Hippocampal formation (tissue), 2 donors: ENCODE data around the gene OR10A3.

ENCODE experiments used
- DNase-seq, 2 donors: peaks; one replicate each; lab custom pipeline; 2025; lab: John Stamatoyannopoulos, UW

OR10A3 gene

GRCh38 chr11:7892059-7892699, 49.3 kb downstream of the OR10A3 start:
- no peak for DNase-seq

GRCh38 chr11:7890417-7891172, 50.9 kb downstream of the OR10A3 start:
- DNase-seq = no peak

- no peak for DNase-seq
Measured at GRCh38 chr11:7889985-7890384, 51.5 kb downstream of the OR10A3 start.
